Omental fat pad (tissue), 4 donors: Measurements from ENCODE around the gene CCDC97. TPM values are rescaled to one million over a fixed set of nuclear protein-coding genes. Genes with fewer than 3 reads are reported as not detected.

Source experiments
- ATAC-seq: fragments of 150-250 bp; one replicate; pipeline ENCODE4 v1.9.1; 2016; ENCODE audit warnings: mild to moderate bottlenecking, moderate library complexity; ENCODE audit not compliant: low FRiP score
- DNase-seq: peaks from one replicate; pipeline ENCODE4 v3.0.0-alpha.2; 2019; ENCODE audit warnings: low spot score
- CTCF ChIP-seq, 3 donors: fragments of 450-650 bp; IDR thresholded peaks; one replicate each; pipeline ENCODE4 v1.5.1; 2016 to 2017; ENCODE audit warnings: antibody characterized with exemption in 3 of 3, mild to moderate bottlenecking in 3 of 3, moderate library complexity in 2 of 3
- total RNA-seq, 4 donors: library from RNA; depleted of rRNA; stranded (reverse); fragments of >200 nt; gene quantifications; one replicate each; pipeline ENCODE4 v1.1.0, GENCODE V29; 2016

Gene CCDC97
- total RNA-seq, 4 donors from 2014 or later, result 11.8 to 16.6 (median 13.9) TPM

GRCh38 chr19:41324231-41324702 is 14.3 kb downstream of the CCDC97 start:
- ATAC-seq, result no peak
- no peak for TF ChIP-seq CTCF (IDR thresholded peaks at IDR 0.05)
- DNase-seq, result no peak

DNA sequence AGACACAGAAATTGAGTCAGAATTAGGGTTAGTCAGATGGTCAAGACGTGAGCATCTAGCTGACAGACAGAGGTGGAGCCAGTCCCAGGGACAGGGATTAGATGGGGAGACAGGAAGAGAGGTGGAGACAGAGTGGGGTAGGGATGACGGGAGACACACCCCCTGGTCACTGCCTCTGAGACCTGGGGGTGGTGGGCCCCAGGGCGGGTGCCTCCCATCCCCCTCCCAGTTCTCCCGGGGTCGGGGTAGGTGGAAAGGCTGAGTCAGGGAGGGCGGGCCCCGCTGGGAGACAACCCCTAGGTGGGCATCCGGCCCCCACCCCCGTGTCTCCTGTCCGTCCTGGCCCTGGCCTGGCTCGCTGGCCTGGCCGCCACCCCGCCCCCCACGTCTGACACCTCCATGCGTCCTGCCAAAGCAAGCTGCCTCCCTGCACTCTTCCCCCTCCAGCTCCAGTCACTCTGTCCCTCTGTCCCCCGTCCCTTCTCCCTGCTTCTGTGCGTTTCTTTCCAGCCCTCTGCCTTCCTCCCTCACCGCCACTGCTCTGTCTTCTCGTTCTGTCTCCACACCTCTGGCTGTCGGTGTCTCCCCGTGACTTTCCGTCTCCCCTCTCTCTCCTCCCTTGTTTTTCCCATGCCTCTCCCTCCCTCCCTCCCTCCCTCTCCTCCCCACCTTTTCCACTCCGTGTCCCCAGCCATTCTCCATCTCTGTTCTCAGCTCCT is 15.1 kb downstream of the CCDC97 start:
- ATAC-seq, result peak; percentile 52
- TF ChIP-seq CTCF (IDR thresholded peaks at IDR 0.05), result no peak

GRCh38 chr19:41325640-41325946 is 15.6 kb downstream of the CCDC97 start:
- ATAC-seq, result no peak
- no peak for TF ChIP-seq CTCF (IDR thresholded peaks at IDR 0.05)
- no peak for DNase-seq

More for the DNA sequence above, 15.1 kb downstream of the CCDC97 start:
- DNase-seq, result no peak

- TF ChIP-seq CTCF (IDR thresholded peaks at IDR 0.05), result no peak
- DNase-seq (no peak), ATAC-seq (no peak)
Measured at GRCh38 chr19:41325947-41326706, 16.2 kb downstream of the CCDC97 start.

DNA sequence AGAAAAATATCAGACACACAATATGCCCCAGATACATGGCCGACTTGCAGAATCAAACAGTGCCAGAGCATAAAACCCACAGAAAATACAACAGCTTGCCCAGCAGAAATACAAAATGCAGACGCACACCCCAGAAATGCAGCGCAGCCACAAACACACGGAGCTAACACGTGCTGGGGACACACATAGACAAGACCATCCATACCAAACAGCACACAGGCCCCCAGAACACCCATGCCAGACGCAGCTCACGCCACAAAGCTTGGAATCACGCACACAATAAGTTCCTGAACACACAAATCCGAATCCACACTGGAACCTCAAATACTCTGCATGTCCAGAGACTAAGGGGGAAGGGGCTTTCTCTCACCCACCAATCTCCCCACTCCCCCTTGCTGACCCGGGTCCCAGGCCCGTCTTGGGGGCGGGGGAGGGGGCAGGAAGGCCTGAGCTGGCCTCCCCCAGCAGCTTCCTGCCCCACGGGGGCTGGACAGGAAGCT is 17.2 kb downstream of the CCDC97 start:
- DNase-seq, result no peak
- no peak for ATAC-seq
- no peak for TF ChIP-seq CTCF (IDR thresholded peaks at IDR 0.05)

GRCh38 chr19:41327576-41328156 is 17.7 kb downstream of the CCDC97 start:
- DNase-seq (peak; percentile 55), ATAC-seq (peak; percentile 41)
- TF ChIP-seq CTCF (IDR thresholded peaks at IDR 0.05), result no peak
